Measurements from ENCODE around the gene TPD52L1.

DNA sequence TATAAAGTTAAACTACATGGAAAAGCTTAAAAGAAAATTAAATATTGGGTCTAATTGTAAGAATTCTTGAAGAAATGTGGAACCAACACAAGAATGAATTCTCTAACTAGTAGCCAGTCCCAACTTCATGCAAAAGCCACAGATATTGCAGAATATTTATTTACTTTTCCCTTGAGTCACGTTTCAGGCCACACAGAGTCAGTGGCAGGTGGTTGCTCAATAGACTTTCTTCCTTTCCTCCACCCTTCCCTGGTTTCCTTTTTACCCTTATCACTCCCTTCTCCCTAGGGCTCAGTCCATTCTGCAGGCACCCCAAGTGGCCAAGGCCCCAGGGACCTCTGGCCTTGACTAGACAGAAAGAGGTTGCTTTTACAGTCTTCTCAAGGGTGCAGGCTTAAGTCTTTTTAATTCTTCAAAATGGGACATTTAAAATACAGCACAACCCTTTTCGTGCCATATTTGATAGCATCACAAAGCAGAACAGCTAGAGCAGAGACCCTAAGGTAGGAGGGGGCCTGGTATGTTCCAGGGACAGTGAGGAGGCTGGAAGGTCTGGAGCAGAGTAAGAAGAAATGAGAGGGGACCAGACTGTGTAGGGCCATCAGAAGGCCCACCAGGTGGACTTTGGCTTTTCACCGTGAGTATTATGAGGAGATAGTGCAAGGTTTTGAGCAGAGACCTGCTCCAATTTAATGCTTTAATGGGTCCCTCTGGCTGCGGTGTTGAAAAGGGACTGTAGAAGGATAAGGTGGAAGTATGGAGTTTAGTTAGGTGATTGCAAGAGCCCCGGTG is 83.2 kb downstream of the TPD52L1 start:
- TF ChIP-seq OSR1 (CRISPR knock-in tag; IDR thresholded peaks at IDR 0.05) (no peak), RARB (CRISPR knock-in tag; IDR thresholded peaks at IDR 0.05) (no peak), ZNF70 (CRISPR knock-in tag; IDR thresholded peaks at IDR 0.05) (no peak), ZFP3 (CRISPR knock-in tag; IDR thresholded peaks at IDR 0.05) (no peak), CSDC2 (CRISPR knock-in tag; IDR thresholded peaks at IDR 0.05) (no peak), ZC3H10 (CRISPR knock-in tag; IDR thresholded peaks at IDR 0.05) (no peak), ZFP30 (CRISPR knock-in tag; IDR thresholded peaks at IDR 0.05) (no peak), ESRRG (CRISPR knock-in tag; IDR thresholded peaks at IDR 0.05) (no peak)
- TF ChIP-seq, protein P1, sequence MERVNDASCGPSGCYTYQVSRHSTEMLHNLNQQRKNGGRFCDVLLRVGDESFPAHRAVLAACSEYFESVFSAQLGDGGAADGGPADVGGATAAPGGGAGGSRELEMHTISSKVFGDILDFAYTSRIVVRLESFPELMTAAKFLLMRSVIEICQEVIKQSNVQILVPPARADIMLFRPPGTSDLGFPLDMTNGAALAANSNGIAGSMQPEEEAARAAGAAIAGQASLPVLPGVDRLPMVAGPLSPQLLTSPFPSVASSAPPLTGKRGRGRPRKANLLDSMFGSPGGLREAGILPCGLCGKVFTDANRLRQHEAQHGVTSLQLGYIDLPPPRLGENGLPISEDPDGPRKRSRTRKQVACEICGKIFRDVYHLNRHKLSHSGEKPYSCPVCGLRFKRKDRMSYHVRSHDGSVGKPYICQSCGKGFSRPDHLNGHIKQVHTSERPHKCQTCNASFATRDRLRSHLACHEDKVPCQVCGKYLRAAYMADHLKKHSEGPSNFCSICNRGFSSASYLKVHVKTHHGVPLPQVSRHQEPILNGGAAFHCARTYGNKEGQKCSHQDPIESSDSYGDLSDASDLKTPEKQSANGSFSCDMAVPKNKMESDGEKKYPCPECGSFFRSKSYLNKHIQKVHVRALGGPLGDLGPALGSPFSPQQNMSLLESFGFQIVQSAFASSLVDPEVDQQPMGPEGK (CRISPR knock-in tag; IDR thresholded peaks at IDR 0.05; ENCODE audit: borderline replicate concordance): no peak
- TF ChIP-seq, protein P2, sequence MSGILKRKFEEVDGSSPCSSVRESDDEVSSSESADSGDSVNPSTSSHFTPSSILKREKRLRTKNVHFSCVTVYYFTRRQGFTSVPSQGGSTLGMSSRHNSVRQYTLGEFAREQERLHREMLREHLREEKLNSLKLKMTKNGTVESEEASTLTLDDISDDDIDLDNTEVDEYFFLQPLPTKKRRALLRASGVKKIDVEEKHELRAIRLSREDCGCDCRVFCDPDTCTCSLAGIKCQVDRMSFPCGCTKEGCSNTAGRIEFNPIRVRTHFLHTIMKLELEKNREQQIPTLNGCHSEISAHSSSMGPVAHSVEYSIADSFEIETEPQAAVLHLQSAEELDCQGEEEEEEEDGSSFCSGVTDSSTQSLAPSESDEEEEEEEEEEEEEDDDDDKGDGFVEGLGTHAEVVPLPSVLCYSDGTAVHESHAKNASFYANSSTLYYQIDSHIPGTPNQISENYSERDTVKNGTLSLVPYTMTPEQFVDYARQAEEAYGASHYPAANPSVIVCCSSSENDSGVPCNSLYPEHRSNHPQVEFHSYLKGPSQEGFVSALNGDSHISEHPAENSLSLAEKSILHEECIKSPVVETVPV (CRISPR knock-in tag; IDR thresholded peaks at IDR 0.05): no peak

Data from SK-N-SH treated with all-trans-retinoic acid at 6 μM for 48 hours (cell line).